Measurements from ENCODE around the gene NDUFA7. TPM values are rescaled to one million over a fixed set of nuclear protein-coding genes. Genes with fewer than 3 reads are reported as not detected.
A peak's percentile ranks its signal among the peaks of the same experiment; 100 is the strongest.

Gene NDUFA7
- total and polyA plus RNA-seq, 2 of the 13 experiments (the other 11 are each of a cell fraction or from before 2014, with no cell fraction given), result 64.5 to 71.5 TPM

DNA sequence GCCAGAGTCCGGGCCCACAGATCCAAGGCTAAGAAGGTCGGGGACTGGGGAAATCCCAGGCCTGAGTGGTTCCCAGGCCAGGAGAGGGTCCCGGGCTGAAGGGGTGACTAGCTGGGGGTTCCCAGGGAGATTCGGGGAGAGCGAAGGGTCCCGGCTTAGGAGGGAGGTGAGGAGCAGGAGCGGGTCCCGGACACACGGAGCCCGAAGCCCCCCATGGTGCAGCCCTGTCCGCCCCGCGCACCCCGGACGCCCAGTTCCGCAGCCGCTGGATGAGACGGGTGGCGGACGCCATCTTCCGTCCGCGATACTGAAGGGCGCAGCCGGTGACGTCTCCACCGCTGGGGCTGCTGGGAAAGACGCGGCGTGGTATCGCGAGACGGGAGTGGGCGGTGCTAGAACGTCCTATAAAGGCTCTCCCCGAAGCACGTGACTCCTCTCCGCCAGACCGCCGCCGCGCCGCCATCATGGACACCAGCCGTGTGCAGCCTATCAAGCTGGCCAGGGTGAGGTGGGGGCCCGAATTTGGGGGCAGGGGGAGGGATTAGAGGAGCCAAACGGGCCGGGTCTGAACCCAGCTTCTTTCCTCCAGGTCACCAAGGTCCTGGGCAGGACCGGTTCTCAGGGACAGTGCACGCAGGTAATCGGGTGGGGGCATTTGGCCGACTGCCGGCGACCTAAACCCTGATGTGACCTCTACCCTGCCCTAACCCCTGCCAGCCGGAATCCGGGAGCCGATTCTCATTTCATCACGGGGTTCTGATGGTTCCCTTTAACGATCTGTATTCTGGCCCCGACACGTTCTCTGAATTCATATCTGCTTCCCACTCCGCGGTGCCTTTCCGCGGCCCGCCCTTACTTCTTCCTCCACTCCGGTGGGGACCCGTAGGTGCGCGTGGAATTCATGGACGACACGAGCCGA lies at the start of gene NDUFA7, which contains the start of gene RPS28 (continued):
- TF ChIP-seq, protein P1, sequence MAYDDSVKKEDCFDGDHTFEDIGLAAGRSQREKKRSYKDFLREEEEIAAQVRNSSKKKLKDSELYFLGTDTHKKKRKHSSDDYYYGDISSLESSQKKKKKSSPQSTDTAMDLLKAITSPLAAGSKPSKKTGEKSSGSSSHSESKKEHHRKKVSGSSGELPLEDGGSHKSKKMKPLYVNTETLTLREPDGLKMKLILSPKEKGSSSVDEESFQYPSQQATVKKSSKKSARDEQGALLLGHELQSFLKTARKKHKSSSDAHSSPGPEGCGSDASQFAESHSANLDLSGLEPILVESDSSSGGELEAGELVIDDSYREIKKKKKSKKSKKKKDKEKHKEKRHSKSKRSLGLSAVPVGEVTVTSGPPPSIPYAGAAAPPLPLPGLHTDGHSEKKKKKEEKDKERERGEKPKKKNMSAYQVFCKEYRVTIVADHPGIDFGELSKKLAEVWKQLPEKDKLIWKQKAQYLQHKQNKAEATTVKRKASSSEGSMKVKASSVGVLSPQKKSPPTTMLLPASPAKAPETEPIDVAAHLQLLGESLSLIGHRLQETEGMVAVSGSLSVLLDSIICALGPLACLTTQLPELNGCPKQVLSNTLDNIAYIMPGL (CRISPR knock-in tag; IDR thresholded peaks at IDR 0.05; ENCODE audit: borderline replicate concordance in 1 of 2, low read depth in 1 of 2), result peak; percentile 91 to 92
- TF ChIP-seq HDAC1 (CRISPR knock-in tag; IDR thresholded peaks at IDR 0.05) (peak; percentile 90), NR2F1 (CRISPR knock-in tag; IDR thresholded peaks at IDR 0.05) (peak in 1 of 2 experiments; percentile 53; a peak in 1 of 4 replicates), ELF4 (CRISPR knock-in tag; IDR thresholded peaks at IDR 0.05; ENCODE audit: borderline replicate concordance) (0 out of 2 replicates have a peak, but pooled peaks have one; percentile 52), LCORL (IDR thresholded peaks at IDR 0.05) (no peak), LCORL (CRISPR knock-in tag; IDR thresholded peaks at IDR 0.05) (peak; percentile 20; the same call in 1 of the 2 replicates), CBX2 (IDR thresholded peaks at IDR 0.05; ENCODE audit: low read depth, low read length) (no peak), CBX2 (CRISPR knock-in tag; IDR thresholded peaks at IDR 0.05; ENCODE audit: low read depth) (no peak), TCF12 (IDR thresholded peaks at IDR 0.05) (no peak), TCF12 (CRISPR knock-in tag; IDR thresholded peaks at IDR 0.05) (no peak; the same call in 1 of the 2 replicates), MEIS1 (CRISPR knock-in tag; IDR thresholded peaks at IDR 0.05; ENCODE audit: borderline replicate concordance) (peak; percentile 64; the same call in 1 of the 2 replicates), ZNF451 (CRISPR knock-in tag; IDR thresholded peaks at IDR 0.05) (no peak), MEIS2 (CRISPR knock-in tag; IDR thresholded peaks at IDR 0.05) (peak; percentile 55; the same call in 1 of the 2 replicates)
- TF ChIP-seq, protein P2, sequence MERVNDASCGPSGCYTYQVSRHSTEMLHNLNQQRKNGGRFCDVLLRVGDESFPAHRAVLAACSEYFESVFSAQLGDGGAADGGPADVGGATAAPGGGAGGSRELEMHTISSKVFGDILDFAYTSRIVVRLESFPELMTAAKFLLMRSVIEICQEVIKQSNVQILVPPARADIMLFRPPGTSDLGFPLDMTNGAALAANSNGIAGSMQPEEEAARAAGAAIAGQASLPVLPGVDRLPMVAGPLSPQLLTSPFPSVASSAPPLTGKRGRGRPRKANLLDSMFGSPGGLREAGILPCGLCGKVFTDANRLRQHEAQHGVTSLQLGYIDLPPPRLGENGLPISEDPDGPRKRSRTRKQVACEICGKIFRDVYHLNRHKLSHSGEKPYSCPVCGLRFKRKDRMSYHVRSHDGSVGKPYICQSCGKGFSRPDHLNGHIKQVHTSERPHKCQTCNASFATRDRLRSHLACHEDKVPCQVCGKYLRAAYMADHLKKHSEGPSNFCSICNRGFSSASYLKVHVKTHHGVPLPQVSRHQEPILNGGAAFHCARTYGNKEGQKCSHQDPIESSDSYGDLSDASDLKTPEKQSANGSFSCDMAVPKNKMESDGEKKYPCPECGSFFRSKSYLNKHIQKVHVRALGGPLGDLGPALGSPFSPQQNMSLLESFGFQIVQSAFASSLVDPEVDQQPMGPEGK (CRISPR knock-in tag; IDR thresholded peaks at IDR 0.05), result no peak; the same call in 1 of the 2 replicates
- TF ChIP-seq, protein P3, sequence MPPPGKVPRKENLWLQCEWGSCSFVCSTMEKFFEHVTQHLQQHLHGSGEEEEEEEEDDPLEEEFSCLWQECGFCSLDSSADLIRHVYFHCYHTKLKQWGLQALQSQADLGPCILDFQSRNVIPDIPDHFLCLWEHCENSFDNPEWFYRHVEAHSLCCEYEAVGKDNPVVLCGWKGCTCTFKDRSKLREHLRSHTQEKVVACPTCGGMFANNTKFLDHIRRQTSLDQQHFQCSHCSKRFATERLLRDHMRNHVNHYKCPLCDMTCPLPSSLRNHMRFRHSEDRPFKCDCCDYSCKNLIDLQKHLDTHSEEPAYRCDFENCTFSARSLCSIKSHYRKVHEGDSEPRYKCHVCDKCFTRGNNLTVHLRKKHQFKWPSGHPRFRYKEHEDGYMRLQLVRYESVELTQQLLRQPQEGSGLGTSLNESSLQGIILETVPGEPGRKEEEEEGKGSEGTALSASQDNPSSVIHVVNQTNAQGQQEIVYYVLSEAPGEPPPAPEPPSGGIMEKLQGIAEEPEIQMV (CRISPR knock-in tag; IDR thresholded peaks at IDR 0.05; ENCODE audit: low read depth), result 0 out of 2 replicates have a peak, but pooled peaks have one; percentile 28
- TF ChIP-seq, protein P4, sequence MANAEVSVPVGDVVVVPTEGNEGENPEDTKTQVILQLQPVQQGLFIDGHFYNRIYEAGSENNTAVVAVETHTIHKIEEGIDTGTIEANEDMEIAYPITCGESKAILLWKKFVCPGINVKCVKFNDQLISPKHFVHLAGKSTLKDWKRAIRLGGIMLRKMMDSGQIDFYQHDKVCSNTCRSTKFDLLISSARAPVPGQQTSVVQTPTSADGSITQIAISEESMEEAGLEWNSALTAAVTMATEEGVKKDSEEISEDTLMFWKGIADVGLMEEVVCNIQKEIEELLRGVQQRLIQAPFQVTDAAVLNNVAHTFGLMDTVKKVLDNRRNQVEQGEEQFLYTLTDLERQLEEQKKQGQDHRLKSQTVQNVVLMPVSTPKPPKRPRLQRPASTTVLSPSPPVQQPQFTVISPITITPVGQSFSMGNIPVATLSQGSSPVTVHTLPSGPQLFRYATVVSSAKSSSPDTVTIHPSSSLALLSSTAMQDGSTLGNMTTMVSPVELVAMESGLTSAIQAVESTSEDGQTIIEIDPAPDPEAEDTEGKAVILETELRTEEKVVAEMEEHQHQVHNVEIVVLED (CRISPR knock-in tag; IDR thresholded peaks at IDR 0.05; ENCODE audit: borderline replicate concordance), result peak; percentile 92
- TF ChIP-seq, protein P5, sequence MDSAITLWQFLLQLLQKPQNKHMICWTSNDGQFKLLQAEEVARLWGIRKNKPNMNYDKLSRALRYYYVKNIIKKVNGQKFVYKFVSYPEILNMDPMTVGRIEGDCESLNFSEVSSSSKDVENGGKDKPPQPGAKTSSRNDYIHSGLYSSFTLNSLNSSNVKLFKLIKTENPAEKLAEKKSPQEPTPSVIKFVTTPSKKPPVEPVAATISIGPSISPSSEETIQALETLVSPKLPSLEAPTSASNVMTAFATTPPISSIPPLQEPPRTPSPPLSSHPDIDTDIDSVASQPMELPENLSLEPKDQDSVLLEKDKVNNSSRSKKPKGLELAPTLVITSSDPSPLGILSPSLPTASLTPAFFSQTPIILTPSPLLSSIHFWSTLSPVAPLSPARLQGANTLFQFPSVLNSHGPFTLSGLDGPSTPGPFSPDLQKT (CRISPR knock-in tag; IDR thresholded peaks at IDR 0.05; ENCODE audit: borderline replicate concordance), result 0 out of 2 replicates have a peak, but pooled peaks have one; percentile 50

All from HepG2 (cell line).